ENCODE results near the gene SLC22A1. TPM values are rescaled to one million over a fixed set of nuclear protein-coding genes. Genes with fewer than 3 reads are reported as not detected.

The SLC22A1 gene
- under 0.01 TPM in 1 of 2 replicates, not detected in the other for total RNA-seq

GRCh38 chr6:160121558-160121957 lies at the start of gene SLC22A1:
Gene SLC22A1, plus strand, starts transcription at chr6:160121815. Its CDS starts 121 bp downstream, at chr6:160121936.

Other genes starting within 250 kb of the SLC22A1 start
- gene MAS1, start 230.8 kb upstream of the SLC22A1 start, total RNA-seq = not detected in 2 replicates
- gene IGF2R, start 152.7 kb upstream of the SLC22A1 start, total RNA-seq = 39.0 and 41.5 TPM in 2 replicates
- not detected in 2 replicates for gene SLC22A2, start 137.0 kb downstream of the SLC22A1 start, total RNA-seq
- gene SLC22A3, start 226.6 kb downstream of the SLC22A1 start, total RNA-seq = 0.32 and 0.61 TPM in 2 replicates